ENCODE data around the gene LHFPL3. TPM values are rescaled to one million over a fixed set of nuclear protein-coding genes. Genes with fewer than 3 reads are reported as not detected.

Gene LHFPL3
- polyA plus RNA-seq, 1 of the 3 experiments (the other 2 are of a cell fraction) = not detected

GRCh38 chr7:104362756-104363155 lies 34.4 kb downstream of the LHFPL3 start:
- Histone ChIP-seq H3K4me1 (ENCODE audit: control insufficient read depth in 1 of 2, insufficient read depth in 2 of 2, low read depth in 1 of 2, low read length in 1 of 2) (peaks cover 0 to 3% of the 10 kb centered on the region in 2 experiments; a peak in 1 of 4 replicates), H2AFZ (ENCODE audit: low read depth) (no peak overlapping the region), H3K4me3 (ENCODE audit: low read depth in 2 of 2, low read length in 1 of 2) (no peak overlapping the region), H3F3A (replicated peaks; ENCODE audit: insufficient read depth) (no peaks in the 10 kb centered on the region), H3K36me3 (replicated peaks in 1 of 2; ENCODE audit: control insufficient read depth in 1 of 2, insufficient read depth in 2 of 2, low read length in 1 of 2) (no peaks in the 10 kb centered on the region), H3K27ac (ENCODE audit: low read depth in 2 of 2, low read length in 1 of 2) (no peak overlapping the region), H3K79me2 (ENCODE audit: insufficient read depth) (no peaks in the 10 kb centered on the region), H4K20me1 (ENCODE audit: insufficient read depth) (no peaks in the 10 kb centered on the region), H3K27me3 (ENCODE audit: insufficient read depth) (no peaks in the 10 kb centered on the region), H3K4me2 (no peak overlapping the region), H3K9me2 (no peaks in the 10 kb centered on the region), H3K9ac (no peak overlapping the region), H3K9me3 (no peaks in the 10 kb centered on the region)
- ChIA-PET CTCF (no interaction called here), POLR2A (no interaction called here)
- 0% methylated on average over 1 of the region's 1 CpG for WGBS (ENCODE audit: low lambda C conversion rate)
- no peak for DNase-seq
- TF ChIP-seq MEF2A (IDR thresholded peaks at IDR 0.05; ENCODE audit: borderline replicate concordance, low read depth) = no peak
- TF ChIP-seq TCF12 (IDR thresholded peaks at IDR 0.05) = no peak
- no peak for TF ChIP-seq NRF1 (IDR thresholded peaks at IDR 0.05; ENCODE audit: low read depth, low read length)
- no peak for TF ChIP-seq EP300 (IDR thresholded peaks at IDR 0.05; ENCODE audit: borderline replicate concordance in 1 of 2, low read depth in 1 of 2, low read length in 1 of 2)
- TF ChIP-seq IRF3 (IDR thresholded peaks at IDR 0.05; ENCODE audit: low read depth, low read length) = no peak
- TF ChIP-seq FOXJ3 (CRISPR knock-in tag; IDR thresholded peaks at IDR 0.05) = no peak
- TF ChIP-seq TEAD4 (IDR thresholded peaks at IDR 0.05; ENCODE audit: borderline replicate concordance, insufficient read depth) = no peak
- no peak for TF ChIP-seq YY1 (IDR thresholded peaks at IDR 0.05; ENCODE audit: low read depth)
- TF ChIP-seq SMC3 (IDR thresholded peaks at IDR 0.05; ENCODE audit: low read depth, low read length) = no peak
- no peak for TF ChIP-seq RAD21 (IDR thresholded peaks at IDR 0.05; ENCODE audit: low read length)

DNA sequence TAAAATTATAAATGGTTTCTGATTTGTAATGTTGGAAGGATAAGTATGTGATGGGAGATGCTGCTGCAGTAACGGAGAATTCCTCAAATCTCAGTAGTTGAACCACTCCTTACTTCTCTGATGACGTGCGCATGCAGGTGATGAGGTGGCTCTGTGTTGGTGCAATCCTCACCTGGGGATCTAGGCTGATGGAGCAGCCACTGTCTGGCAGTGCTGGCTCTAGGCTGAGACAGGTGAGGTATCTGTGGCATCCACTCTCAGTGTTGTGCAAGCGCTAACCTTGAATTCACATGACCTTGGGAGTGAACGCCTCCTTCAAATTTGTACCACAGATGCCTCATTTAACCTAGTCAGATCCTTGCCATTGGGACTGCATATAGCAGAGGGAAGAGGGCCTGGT lies 35.0 kb downstream of the LHFPL3 start:
- no peak overlapping the region for H3K4me2 ChIP-seq
- H3K4me1 ChIP-seq (ENCODE audit: control insufficient read depth in 1 of 2, insufficient read depth in 2 of 2, low read depth in 1 of 2, low read length in 1 of 2) = peaks cover 0 to 3% of the 10 kb centered on the region in 2 experiments; a peak in 1 of 4 replicates
- no peaks in the 10 kb centered on the region for H3K9me2 ChIP-seq
- no peak overlapping the region for H3K9ac ChIP-seq
- H3F3A ChIP-seq (replicated peaks; ENCODE audit: insufficient read depth) = no peaks in the 10 kb centered on the region
- no peaks in the 10 kb centered on the region for H3K36me3 ChIP-seq (replicated peaks in 1 of 2; ENCODE audit: control insufficient read depth in 1 of 2, insufficient read depth in 2 of 2, low read length in 1 of 2)
- no peaks in the 10 kb centered on the region for H3K9me3 ChIP-seq
- no peak overlapping the region for H2AFZ ChIP-seq (ENCODE audit: low read depth)
- DNase-seq = no peak
- no peak overlapping the region for H3K4me3 ChIP-seq (ENCODE audit: low read depth in 2 of 2, low read length in 1 of 2)
- ChIA-PET POLR2A (no interaction called here), CTCF (no interaction called here)
- H3K27me3 ChIP-seq (ENCODE audit: insufficient read depth) = no peaks in the 10 kb centered on the region
- WGBS (ENCODE audit: low lambda C conversion rate) = 3% methylated on average over 5 of the region's 5 CpGs
- H3K79me2 ChIP-seq (ENCODE audit: insufficient read depth) = no peaks in the 10 kb centered on the region
- H4K20me1 ChIP-seq (ENCODE audit: insufficient read depth) = no peaks in the 10 kb centered on the region
- H3K27ac ChIP-seq (ENCODE audit: low read depth in 2 of 2, low read length in 1 of 2) = no peak overlapping the region
- TF ChIP-seq YY1 (IDR thresholded peaks at IDR 0.05; ENCODE audit: low read depth) (no peak), EZH2phosphoT487 (IDR thresholded peaks at IDR 0.05; ENCODE audit: borderline replicate concordance, low read depth) (no peak), IRF3 (IDR thresholded peaks at IDR 0.05; ENCODE audit: low read depth, low read length) (no peak), FOSL2 (IDR thresholded peaks at IDR 0.05; ENCODE audit: borderline replicate concordance, low read depth) (no peak), PBX3 (IDR thresholded peaks at IDR 0.05) (no peak), RAD21 (IDR thresholded peaks at IDR 0.05; ENCODE audit: low read length) (no peak), SIN3A (IDR thresholded peaks at IDR 0.05; ENCODE audit: borderline replicate concordance, low read depth, low read length) (no peak), REST (IDR thresholded peaks at IDR 0.05; ENCODE audit: low read depth, low read length) (no peak), RFX5 (IDR thresholded peaks at IDR 0.05; ENCODE audit: low read length) (no peak), TCF12 (IDR thresholded peaks at IDR 0.05) (no peak), ELF1 (IDR thresholded peaks at IDR 0.05) (no peak), RXRA (IDR thresholded peaks at IDR 0.05; ENCODE audit: borderline replicate concordance, low read depth) (no peak), FOXM1 (IDR thresholded peaks at IDR 0.05; ENCODE audit: low read depth) (no peak), MXI1 (IDR thresholded peaks at IDR 0.05; ENCODE audit: low read depth, low read length) (no peak)
- TF ChIP-seq, protein P1, sequence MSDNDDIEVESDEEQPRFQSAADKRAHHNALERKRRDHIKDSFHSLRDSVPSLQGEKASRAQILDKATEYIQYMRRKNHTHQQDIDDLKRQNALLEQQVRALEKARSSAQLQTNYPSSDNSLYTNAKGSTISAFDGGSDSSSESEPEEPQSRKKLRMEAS (IDR thresholded peaks at IDR 0.05; ENCODE audit: low read depth) = no peak

Data from SK-N-SH (cell line).